ENCODE measurements around the gene OR2AG1. TPM values are rescaled to one million over a fixed set of nuclear protein-coding genes. Genes with fewer than 3 reads are reported as not detected.

Gene OR2AG1
- total RNA-seq, 2 experiments from 2014 or later, result not detected

GRCh38 chr11:6745465-6746015 lies 37.3 kb upstream of the OR2AG1 start:
- DNase-seq (peak in 3 of 14 experiments; percentile 36 to 61 (median 42)), ATAC-seq (ENCODE audit: poor library complexity) (peak; percentile 27)
- Mint-ChIP-seq H3K9me3 (no peaks in the 10 kb centered on the region), H3K4me3 (no peak overlapping the region), H3K4me1 (ENCODE audit: low read depth) (peaks cover 40% of the 10 kb centered on the region), H3K36me3 (ENCODE audit: low read depth) (peaks cover 25% of the 10 kb centered on the region), H3K27ac (no peak overlapping the region), H3K27me3 (no peaks in the 10 kb centered on the region)
- peaks cover 14% of the 10 kb centered on the region for H3K4me1 ChIP-seq (ENCODE audit: insufficient read depth, low read length)
- intact Hi-C loops (cut with DNase I, micrococcal nuclease), result loop anchor here (1.0 to 10.0 kb wide), 3 partner anchors 7 to 1051 kb away; no protein-coding TSS in a partner anchor
- POLR2A ChIA-PET, result interaction anchor here (1.1 to 4.3 kb wide), 12 partner anchors 10 to 355 kb away, joined by 3 to 81 read pairs (median 8); partner anchors contain the start of genes MRPL17, SMPD1, TAF10 and TPP1
- no peaks in the 10 kb centered on the region for H3K27me3 ChIP-seq (ENCODE audit: control insufficient read depth in 1 of 2, insufficient read depth in 2 of 2, low read length in 2 of 2)
- peaks cover 5% of the 10 kb centered on the region for H3K36me3 ChIP-seq (ENCODE audit: insufficient read depth, low read length)
- H3K27ac ChIP-seq (ENCODE audit: low read depth in 1 of 2, low read length in 2 of 2), result peak overlapping the region; percentile 84 to 93
- TF ChIP-seq CTCF (IDR thresholded peaks at IDR 0.05), result no peak
- H3K9me3 ChIP-seq (ENCODE audit: control insufficient read depth in 1 of 2, insufficient read depth in 1 of 2, low read length in 2 of 2), result no peaks in the 10 kb centered on the region
- CTCF ChIA-PET, result interaction anchor here (1.1 to 5.8 kb wide), 10 partner anchors 7 to 62 kb away, joined by 3 to 39 read pairs (median 10); partner anchors contain the start of gene MRPL17
- peak overlapping the region; percentile 69 for H3K4me3 ChIP-seq (ENCODE audit: low read length)

- intact Hi-C loops (cut with DNase I, micrococcal nuclease), result loop anchor here (1.0 to 10.0 kb wide), 3 partner anchors 8 to 1051 kb away; no protein-coding TSS in a partner anchor
- POLR2A ChIA-PET, result interaction anchor here (1.1 to 4.3 kb wide), 14 partner anchors 10 to 356 kb away, joined by 3 to 81 read pairs (median 7); partner anchors contain the start of genes MRPL17, SMPD1, TAF10 and TPP1
Observed at GRCh38 chr11:6746086-6746618, 36.7 kb upstream of the OR2AG1 start.

More at GRCh38 chr11:6746086-6746618, 36.7 kb upstream of the OR2AG1 start:
- H3K36me3 ChIP-seq (ENCODE audit: insufficient read depth, low read length), result peaks cover 5% of the 10 kb centered on the region
- no peaks in the 10 kb centered on the region for H3K27me3 ChIP-seq (ENCODE audit: control insufficient read depth in 1 of 2, insufficient read depth in 2 of 2, low read length in 2 of 2)
- DNase-seq, result peak in 13 of 14 experiments; percentile 19 to 84 (median 45)
- peak; percentile 81 for ATAC-seq (ENCODE audit: poor library complexity)
- TF ChIP-seq CTCF (IDR thresholded peaks at IDR 0.05), result no peak
- H3K4me1 ChIP-seq (ENCODE audit: insufficient read depth, low read length), result peaks cover 17% of the 10 kb centered on the region
- Mint-ChIP-seq H3K4me3 (no peak overlapping the region), H3K9me3 (no peaks in the 10 kb centered on the region), H3K36me3 (ENCODE audit: low read depth) (peaks cover 20% of the 10 kb centered on the region), H3K4me1 (ENCODE audit: low read depth) (peaks cover 40% of the 10 kb centered on the region), H3K27ac (no peak overlapping the region), H3K27me3 (no peaks in the 10 kb centered on the region)
- peak overlapping the region; percentile 84 to 93 for H3K27ac ChIP-seq (ENCODE audit: low read depth in 1 of 2, low read length in 2 of 2)
- H3K9me3 ChIP-seq (ENCODE audit: control insufficient read depth in 1 of 2, insufficient read depth in 1 of 2, low read length in 2 of 2), result no peaks in the 10 kb centered on the region
- CTCF ChIA-PET, result interaction anchor here (1.2 to 5.8 kb wide), 10 partner anchors 8 to 367 kb away, joined by 3 to 39 read pairs (median 10); partner anchors contain the start of gene MRPL17
- peak overlapping the region; percentile 69 for H3K4me3 ChIP-seq (ENCODE audit: low read length)

All from CD4-positive, alpha-beta T cell (primary cell).